Vagina (tissue), 2 donors: Measurements from ENCODE around the gene AP1B1. TPM values are rescaled to one million over a fixed set of nuclear protein-coding genes. Genes with fewer than 3 reads are reported as not detected.
A peak's percentile ranks its signal among the peaks of the same experiment; 100 is the strongest.
"Not testable (repeated sequence)": the region's sequence is repeated elsewhere in the genome, so short reads cannot be mapped to it uniquely, and the experiment has no call there.

Experiments used
- DNase-seq, 2 donors: peaks; one replicate each; pipeline ENCODE4 v3.0.0-alpha.2; 2017; ENCODE audit errors: extremely low spot score in 2 of 2
- H3K27ac ChIP-seq: fragments of 200-600 bp; sonication (generic); one replicate; pipeline ENCODE4 v1.5.1; 2019
- H3K27me3 ChIP-seq: fragments of 200-600 bp; sonication (generic); one replicate; pipeline ENCODE4 v1.5.1; 2019
- H3K36me3 ChIP-seq, 2 donors: fragments of 200-600 bp; sonication (generic); one replicate each; pipeline ENCODE4 v1.5.1; 2017 to 2019
- H3K4me1 ChIP-seq: fragments of 200-600 bp; sonication (generic); one replicate; pipeline ENCODE4 v1.5.1; 2019
- H3K4me3 ChIP-seq, 2 donors: fragments of 200-600 bp; sonication (generic); 1 replicate in 1 of 2; 2 replicates in 1 of 2; pipeline ENCODE4 v1.5.1; 2016 to 2019
- H3K9me3 ChIP-seq: fragments of 200-600 bp; sonication (generic); one replicate; pipeline ENCODE4 v1.5.1; 2019
- CTCF ChIP-seq, 3 experiments: fragments of 450-650 bp in 2 of 3; fragments of 200-600 bp in 1 of 3; sonication (generic) in 1 of 3; IDR thresholded peaks; one replicate each; pipeline ENCODE4 v1.5.1; 2017 to 2019; ENCODE audit warnings: antibody characterized with exemption in 3 of 3, mild to moderate bottlenecking in 2 of 3, moderate library complexity in 2 of 3
- POLR2A ChIP-seq, 2 donors: fragments of 450-650 bp; IDR thresholded peaks; one replicate each; pipeline ENCODE4 v1.6.1; 2017; ENCODE audit warnings: antibody characterized with exemption in 2 of 2, mild to moderate bottlenecking in 2 of 2, moderate library complexity in 2 of 2
- POLR2AphosphoS5 ChIP-seq, 2 donors: sonication (generic); formaldehyde crosslinking; IDR thresholded peaks; one replicate each; pipeline ENCODE4 v1.9.0; 2017; ENCODE audit warnings: antibody characterized with exemption in 2 of 2, mild to moderate bottlenecking in 2 of 2, low read depth in 1 of 2; ENCODE audit not compliant: insufficient read depth in 1 of 2
- intact Hi-C: fragments of 100-400 bp; cut with DNase I; formaldehyde crosslinking; loops from one replicate; pipeline ENCODE4 v1.15.1; 2023
- total RNA-seq: library from RNA; depleted of rRNA; stranded (reverse); fragments of >200 nt; gene quantifications from one replicate; pipeline ENCODE4 v1.2.3, GENCODE V29; 2016

Gene AP1B1
- total RNA-seq, 1 donor from 2014 or later = 60.9 TPM

GRCh38 chr22:29380856-29381255, 7.5 kb downstream of the AP1B1 start:
- H3K36me3 ChIP-seq = no peaks in the 10 kb centered on the region
- DNase-seq = no peak
- no peaks in the 10 kb centered on the region for H3K9me3 ChIP-seq
- no peak for TF ChIP-seq CTCF (IDR thresholded peaks at IDR 0.05)
- TF ChIP-seq POLR2AphosphoS5 (IDR thresholded peaks at IDR 0.05; ENCODE audit: insufficient read depth in 1 of 2, low read depth in 1 of 2) = no peak
- TF ChIP-seq POLR2A (IDR thresholded peaks at IDR 0.05) = no peak
- intact Hi-C loops = loop anchor here (10.0 kb wide), 1 partner anchor 66 kb away; the partner anchor contains the start of gene RASL10A
- H3K4me1 ChIP-seq = peaks cover 48% of the 10 kb centered on the region
- no peaks in the 10 kb centered on the region for H3K27me3 ChIP-seq
- no peak overlapping the region for H3K27ac ChIP-seq
- no peak overlapping the region for H3K4me3 ChIP-seq

GRCh38 chr22:29380032-29380781, 8.2 kb downstream of the AP1B1 start:
- no peaks in the 10 kb centered on the region for H3K36me3 ChIP-seq
- no peak overlapping the region for H3K27ac ChIP-seq
- peaks cover 46% of the 10 kb centered on the region for H3K4me1 ChIP-seq
- no peak for DNase-seq
- intact Hi-C loops = loop anchor here (10.0 kb wide), 1 partner anchor 65 kb away; the partner anchor contains the start of gene RASL10A
- no peaks in the 10 kb centered on the region for H3K27me3 ChIP-seq
- TF ChIP-seq POLR2A (IDR thresholded peaks at IDR 0.05) (no peak), CTCF (IDR thresholded peaks at IDR 0.05) (no peak), POLR2AphosphoS5 (IDR thresholded peaks at IDR 0.05; ENCODE audit: insufficient read depth in 1 of 2, low read depth in 1 of 2) (no peak)
- no peaks in the 10 kb centered on the region for H3K9me3 ChIP-seq
- no peak overlapping the region for H3K4me3 ChIP-seq

- Histone ChIP-seq H3K4me3 (no peak overlapping the region), H3K36me3 (no peaks in the 10 kb centered on the region), H3K27ac (no peak overlapping the region), H3K27me3 (no peaks in the 10 kb centered on the region), H3K9me3 (no peaks in the 10 kb centered on the region), H3K4me1 (peaks cover 39% of the 10 kb centered on the region)
- intact Hi-C loops = no loop called here
- DNase-seq = no peak
- TF ChIP-seq POLR2A (IDR thresholded peaks at IDR 0.05) (no peak), CTCF (IDR thresholded peaks at IDR 0.05) (no peak), POLR2AphosphoS5 (IDR thresholded peaks at IDR 0.05; ENCODE audit: insufficient read depth in 1 of 2, low read depth in 1 of 2) (no peak)
Observed at GRCh38 chr22:29379258-29379657, 9.1 kb downstream of the AP1B1 start.

- intact Hi-C loops = no loop called here
Observed at GRCh38 chr22:29377979-29378378, 10.4 kb downstream of the AP1B1 start.

GRCh38 chr22:29376705-29377104, 11.7 kb downstream of the AP1B1 start:
- H3K27ac ChIP-seq = peak overlapping the region; percentile 20
- intact Hi-C loops, H3K9me3 ChIP-seq, DNase-seq, H3K36me3 ChIP-seq, H3K4me3 ChIP-seq, H3K27me3 ChIP-seq: not testable (repeated sequence)
- H3K4me1 ChIP-seq = peaks cover 33% of the 10 kb centered on the region

More at GRCh38 chr22:29377979-29378378, 10.4 kb downstream of the AP1B1 start:
- no peak overlapping the region for H3K4me3 ChIP-seq
- H3K27ac ChIP-seq = no peak overlapping the region
- H3K4me1 ChIP-seq = peaks cover 33% of the 10 kb centered on the region
- no peaks in the 10 kb centered on the region for H3K36me3 ChIP-seq
- TF ChIP-seq CTCF (IDR thresholded peaks at IDR 0.05) (no peak), POLR2A (IDR thresholded peaks at IDR 0.05) (no peak), POLR2AphosphoS5 (IDR thresholded peaks at IDR 0.05; ENCODE audit: insufficient read depth in 1 of 2, low read depth in 1 of 2) (peak in 1 of 2 donors; percentile 68)
- no peaks in the 10 kb centered on the region for H3K27me3 ChIP-seq
- H3K9me3 ChIP-seq = no peaks in the 10 kb centered on the region
- no peak for DNase-seq
